IPS-20b (cell line): ENCODE measurements around the gene UNC5C.

ENCODE experiments used
- H3K27ac ChIP-seq: one replicate; pipeline ENCODE4 v1.5.1; 2013; ENCODE audit warnings: low read length
- H3K27me3 ChIP-seq: 2 replicates; pipeline ENCODE4 v1.6.1; 2013; ENCODE audit warnings: mild to moderate bottlenecking, low read length, inconsistent platforms; ENCODE audit not compliant: insufficient read depth
- H3K36me3 ChIP-seq: 2 replicates; pipeline ENCODE4 v1.6.1; 2013; ENCODE audit warnings: low read depth, mild to moderate bottlenecking, inconsistent platforms, low read length, moderate library complexity; ENCODE audit not compliant: insufficient read depth
- H3K4me1 ChIP-seq: 2 replicates; pipeline ENCODE4 v1.6.1; 2013; ENCODE audit warnings: mild to moderate bottlenecking, control low read depth, inconsistent platforms, low read length, moderate library complexity; ENCODE audit not compliant: insufficient read depth
- H3K4me3 ChIP-seq: 2 replicates; pipeline ENCODE4 v1.5.1; 2013; ENCODE audit warnings: mild to moderate bottlenecking, low read length, inconsistent platforms
- H3K9ac ChIP-seq: 2 replicates; pipeline ENCODE4 v1.6.1; 2013; ENCODE audit warnings: low read depth, mild to moderate bottlenecking, inconsistent platforms, low read length, moderate library complexity
- H3K9me3 ChIP-seq: 2 replicates; pipeline ENCODE4 v1.6.1; 2013; ENCODE audit warnings: mild to moderate bottlenecking, low read depth, low read length, inconsistent platforms; ENCODE audit not compliant: insufficient read depth

The UNC5C gene

GRCh38 chr4:95304898-95305297, 243.9 kb downstream of the UNC5C start:
- H3K9me3 ChIP-seq, result no peaks in the 10 kb centered on the region
- H3K36me3 ChIP-seq, result no peaks in the 10 kb centered on the region
- H3K9ac ChIP-seq, result no peak overlapping the region
- no peak overlapping the region; the same call in 1 of the 2 replicates for H3K4me3 ChIP-seq
- H3K27me3 ChIP-seq, result no peaks in the 10 kb centered on the region
- H3K4me1 ChIP-seq, result peaks cover 7% of the 10 kb centered on the region; the same call in 1 of the 2 replicates
- H3K27ac ChIP-seq, result no peak overlapping the region

GRCh38 chr4:95300304-95300703, 248.5 kb downstream of the UNC5C start:
- no peaks in the 10 kb centered on the region for H3K9me3 ChIP-seq
- no peaks in the 10 kb centered on the region for H3K36me3 ChIP-seq
- H3K4me1 ChIP-seq, result peaks cover 7% of the 10 kb centered on the region; the same call in 1 of the 2 replicates
- no peak overlapping the region for H3K4me3 ChIP-seq
- no peak overlapping the region for H3K27ac ChIP-seq
- no peaks in the 10 kb centered on the region for H3K27me3 ChIP-seq
- no peak overlapping the region for H3K9ac ChIP-seq

- Histone ChIP-seq H3K4me1 (no peaks in the 10 kb centered on the region), H3K4me3 (no peak overlapping the region), H3K9me3 (no peaks in the 10 kb centered on the region), H3K9ac (no peak overlapping the region), H3K27ac (no peak overlapping the region), H3K27me3 (no peaks in the 10 kb centered on the region), H3K36me3 (no peaks in the 10 kb centered on the region)
Measured at GRCh38 chr4:95296052-95296451, 252.7 kb downstream of the UNC5C start.

GRCh38 chr4:95295157-95295556, 253.6 kb downstream of the UNC5C start:
- Histone ChIP-seq H3K36me3 (no peaks in the 10 kb centered on the region), H3K4me1 (no peaks in the 10 kb centered on the region), H3K4me3 (no peak overlapping the region), H3K27me3 (no peaks in the 10 kb centered on the region), H3K9ac (no peak overlapping the region), H3K9me3 (no peaks in the 10 kb centered on the region), H3K27ac (no peak overlapping the region)

- Histone ChIP-seq H3K27ac (no peak overlapping the region), H3K4me3 (no peak overlapping the region), H3K4me1 (no peaks in the 10 kb centered on the region), H3K36me3 (no peaks in the 10 kb centered on the region), H3K9ac (no peak overlapping the region), H3K9me3 (no peaks in the 10 kb centered on the region), H3K27me3 (no peaks in the 10 kb centered on the region)
Measured at GRCh38 chr4:95294321-95294720, 254.5 kb downstream of the UNC5C start.

GRCh38 chr4:95293014-95293413, 255.8 kb downstream of the UNC5C start:
- H3K27me3 ChIP-seq, result no peaks in the 10 kb centered on the region
- H3K9me3 ChIP-seq, result no peaks in the 10 kb centered on the region
- H3K9ac ChIP-seq, result no peak overlapping the region
- H3K36me3 ChIP-seq, result no peaks in the 10 kb centered on the region
- no peak overlapping the region for H3K4me3 ChIP-seq
- H3K4me1 ChIP-seq, result no peaks in the 10 kb centered on the region
- H3K27ac ChIP-seq, result no peak overlapping the region

- Histone ChIP-seq H3K27ac (no peak overlapping the region), H3K4me1 (no peaks in the 10 kb centered on the region; the same call in 1 of the 2 replicates), H3K27me3 (no peaks in the 10 kb centered on the region)
Measured at GRCh38 chr4:95290702-95291101, 258.1 kb downstream of the UNC5C start.

GRCh38 chr4:95289028-95289634, 259.6 kb downstream of the UNC5C start:
- Histone ChIP-seq H3K4me3 (no peak overlapping the region), H3K27me3 (no peaks in the 10 kb centered on the region), H3K27ac (no peak overlapping the region), H3K9ac (no peak overlapping the region), H3K4me1 (no peaks in the 10 kb centered on the region; the same call in 1 of the 2 replicates), H3K36me3 (no peaks in the 10 kb centered on the region), H3K9me3 (no peaks in the 10 kb centered on the region)

More at GRCh38 chr4:95290702-95291101, 258.1 kb downstream of the UNC5C start:
- Histone ChIP-seq H3K4me3 (no peak overlapping the region), H3K9me3 (no peaks in the 10 kb centered on the region), H3K36me3 (no peaks in the 10 kb centered on the region), H3K9ac (no peak overlapping the region)

GRCh38 chr4:95288552-95288951, 260.2 kb downstream of the UNC5C start:
- H3K9ac ChIP-seq, result no peak overlapping the region
- H3K27me3 ChIP-seq, result no peaks in the 10 kb centered on the region
- no peaks in the 10 kb centered on the region; the same call in 1 of the 2 replicates for H3K4me1 ChIP-seq
- H3K36me3 ChIP-seq, result no peaks in the 10 kb centered on the region
- no peaks in the 10 kb centered on the region for H3K9me3 ChIP-seq
- H3K27ac ChIP-seq, result no peak overlapping the region
- H3K4me3 ChIP-seq, result no peak overlapping the region

- Histone ChIP-seq H3K9ac (no peak overlapping the region), H3K36me3 (no peaks in the 10 kb centered on the region), H3K27ac (no peak overlapping the region), H3K4me3 (no peak overlapping the region), H3K9me3 (no peaks in the 10 kb centered on the region), H3K4me1 (no peaks in the 10 kb centered on the region; the same call in 1 of the 2 replicates), H3K27me3 (no peaks in the 10 kb centered on the region)
Measured at GRCh38 chr4:95285797-95286196, 263.0 kb downstream of the UNC5C start.

GRCh38 chr4:95284655-95285054, 264.1 kb downstream of the UNC5C start:
- Histone ChIP-seq H3K27me3 (no peaks in the 10 kb centered on the region), H3K4me1 (no peaks in the 10 kb centered on the region; the same call in 1 of the 2 replicates), H3K27ac (no peak overlapping the region), H3K9me3 (no peaks in the 10 kb centered on the region), H3K9ac (no peak overlapping the region), H3K36me3 (no peaks in the 10 kb centered on the region), H3K4me3 (no peak overlapping the region)

- no peaks in the 10 kb centered on the region; the same call in 1 of the 2 replicates for H3K4me1 ChIP-seq
Measured at GRCh38 chr4:95283320-95283719, 265.5 kb downstream of the UNC5C start.

More at GRCh38 chr4:95283320-95283719, 265.5 kb downstream of the UNC5C start:
- Histone ChIP-seq H3K27me3 (no peaks in the 10 kb centered on the region), H3K36me3 (no peaks in the 10 kb centered on the region), H3K9me3 (no peaks in the 10 kb centered on the region), H3K9ac (no peak overlapping the region), H3K4me3 (no peak overlapping the region), H3K27ac (no peak overlapping the region)
